EL (cell line): ENCODE data around the gene RAB3GAP2.
A peak's percentile ranks its signal among the peaks of the same experiment; 100 is the strongest.
"Not testable (repeated sequence)": the region's sequence is repeated elsewhere in the genome, so short reads cannot be mapped to it uniquely, and the experiment has no call there.

Source experiments
- DNase-seq: peaks from one replicate; pipeline ENCODE4 v3.0.0-alpha.2; 2016

The RAB3GAP2 gene

GRCh38 chr1:220236278-220236677 lies 36.0 kb downstream of the RAB3GAP2 start:
- DNase-seq = not testable (repeated sequence)

- no peak for DNase-seq
Observed at GRCh38 chr1:220235462-220235861, 36.8 kb downstream of the RAB3GAP2 start.

GRCh38 chr1:220233927-220234326 lies 38.3 kb downstream of the RAB3GAP2 start:
- no peak for DNase-seq

- no peak for DNase-seq
Observed at GRCh38 chr1:220229771-220230170, 42.5 kb downstream of the RAB3GAP2 start.

- DNase-seq = no peak
Observed at GRCh38 chr1:220227393-220227792, 44.9 kb downstream of the RAB3GAP2 start.

GRCh38 chr1:220226752-220227151 lies 45.5 kb downstream of the RAB3GAP2 start:
- no peak for DNase-seq

- no peak for DNase-seq
Observed at GRCh38 chr1:220225957-220226356, 46.3 kb downstream of the RAB3GAP2 start.

- DNase-seq = no peak
Observed at GRCh38 chr1:220224611-220225124, 47.6 kb downstream of the RAB3GAP2 start.

GRCh38 chr1:220224033-220224432 lies 48.2 kb downstream of the RAB3GAP2 start:
- no peak for DNase-seq

GRCh38 chr1:220222939-220223338 lies 49.3 kb downstream of the RAB3GAP2 start:
- DNase-seq = no peak

GRCh38 chr1:220221670-220222069 lies 50.6 kb downstream of the RAB3GAP2 start:
- DNase-seq = no peak

- no peak for DNase-seq
Observed at GRCh38 chr1:220221269-220221668, 51.0 kb downstream of the RAB3GAP2 start.

- not testable (repeated sequence) for DNase-seq
Observed at GRCh38 chr1:220220699-220221040, 51.6 kb downstream of the RAB3GAP2 start.

GRCh38 chr1:220219865-220220698 lies 52.2 kb downstream of the RAB3GAP2 start:
- no peak for DNase-seq

- DNase-seq = no peak
Observed at GRCh38 chr1:220219136-220219442, 53.2 kb downstream of the RAB3GAP2 start.

- DNase-seq = peak; percentile 49
Observed at GRCh38 chr1:220218397-220219135, 53.7 kb downstream of the RAB3GAP2 start.

GRCh38 chr1:220217383-220217988 lies 54.8 kb downstream of the RAB3GAP2 start:
- peak; percentile 6 for DNase-seq

- DNase-seq = peak; percentile 9
Observed at GRCh38 chr1:220213382-220213983, 58.8 kb downstream of the RAB3GAP2 start.

GRCh38 chr1:220207411-220207810 lies 64.8 kb downstream of the RAB3GAP2 start:
- DNase-seq = no peak

GRCh38 chr1:220204758-220205157 lies 67.5 kb downstream of the RAB3GAP2 start:
- not testable (repeated sequence) for DNase-seq

GRCh38 chr1:220203816-220204215 lies 68.4 kb downstream of the RAB3GAP2 start:
- no peak for DNase-seq

- DNase-seq = peak; percentile 8
Observed at GRCh38 chr1:220198186-220199005, 73.9 kb downstream of the RAB3GAP2 start.
